HepG2 (cell line): ENCODE measurements around the gene LMBRD2. TPM values are rescaled to one million over a fixed set of nuclear protein-coding genes. Genes with fewer than 3 reads are reported as not detected.

Experiments
- FOXO1 ChIP-seq: sonication (generic); formaldehyde crosslinking; IDR thresholded peaks from 2 replicates; pipeline ENCODE4 v1.4.0; 2020; ENCODE audit warnings: missing genetic modification reagents
- NR3C1 ChIP-seq: sonication (generic); formaldehyde crosslinking; IDR thresholded peaks from 2 replicates; pipeline ENCODE4 v1.4.0; 2020; ENCODE audit warnings: missing genetic modification reagents
- SIN3A ChIP-seq: IDR thresholded peaks from 2 replicates; pipeline ENCODE4 v1.6.1; 2011; ENCODE audit warnings: low read depth, mild to moderate bottlenecking, control low read depth, low read length, borderline replicate concordance
- TGIF2 ChIP-seq: IDR thresholded peaks from 2 replicates; pipeline ENCODE4 v1.6.1; 2016; ENCODE audit warnings: control low read depth, missing compliant biosample characterization
- microRNA counts: library from miRNA; unstranded; fragments of <30 nt; microRNA quantifications from one replicate; lab custom pipeline; 2015
- microRNA-seq: library from miRNA; unstranded; fragments of <30 nt; microRNA quantifications from one replicate; pipeline ENCODE4, GENCODE V29; 2020
- polyA plus RNA-seq, 8 experiments: library from polyadenylated mRNA; depleted of rRNA in 3 of 8; stranded (reverse) in 7 of 8; unstranded in 1 of 8; fragments of >200 nt; fragmentation: Illumina TruSeq in 4 of 8; extraction: Trizol in 4 of 8; gene quantifications; 2 replicates each; pipeline versions ENCODE4 v1.2.1 to v1.2.3, GENCODE V29; 2011 to 2016; ENCODE audit warnings: low read depth in 4 of 8, missing spikeins in 1 of 8, mixed read lengths in 1 of 8; ENCODE audit not compliant: insufficient read depth in 1 of 8
- small RNA-seq, 3 experiments: library from RNA; depleted of rRNA; stranded (forward); fragments of <200 nt; gene quantifications; one replicate each; pipeline ENCODE3, GENCODE V24; 2012; ENCODE audit warnings: low read depth in 2 of 3, low replicate concordance in 1 of 3; ENCODE audit not compliant: insufficient read length in 3 of 3, insufficient read depth in 2 of 3
- total RNA-seq, 5 experiments: library from RNA; depleted of rRNA; stranded (reverse); fragments of >200 nt; fragmentation: Illumina TruSeq; extraction: Trizol; gene quantifications; 2 replicates each; pipeline ENCODE4 v1.2.3, GENCODE V29; 2016; ENCODE audit warnings: low read depth in 1 of 5
- TF ChIP-seq, protein P1 (sequence below): sonication (generic); formaldehyde crosslinking; IDR thresholded peaks from 2 replicates; pipeline ENCODE4 v1.5.1; 2020; ENCODE audit warnings: mild to moderate bottlenecking, missing genetic modification reagents, moderate library complexity

LMBRD2 gene
- total and polyA plus RNA-seq, 2 of the 13 experiments (the other 11 are each of a cell fraction or from before 2014, with no cell fraction given), result 2.0 to 4.7 TPM

DNA sequence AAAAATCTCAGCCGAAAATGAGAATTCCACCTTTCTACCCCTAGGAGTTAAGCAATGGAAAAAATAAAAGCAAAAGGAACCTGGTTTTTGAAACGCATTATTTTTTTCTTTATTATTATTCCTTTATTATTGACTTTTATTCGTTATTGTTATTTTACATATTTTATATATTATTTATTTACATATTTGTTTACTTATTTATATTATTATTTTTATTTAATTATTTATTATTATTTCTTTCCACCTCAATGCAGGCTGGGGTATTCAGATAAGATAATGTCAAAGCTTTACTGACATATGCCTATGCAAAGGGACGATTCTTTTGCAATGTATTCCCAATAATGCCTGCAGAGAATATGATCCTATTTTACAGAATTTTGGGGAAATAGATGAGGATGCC, 101.7 kb downstream of the LMBRD2 start (continued):
- TF ChIP-seq, protein P1, sequence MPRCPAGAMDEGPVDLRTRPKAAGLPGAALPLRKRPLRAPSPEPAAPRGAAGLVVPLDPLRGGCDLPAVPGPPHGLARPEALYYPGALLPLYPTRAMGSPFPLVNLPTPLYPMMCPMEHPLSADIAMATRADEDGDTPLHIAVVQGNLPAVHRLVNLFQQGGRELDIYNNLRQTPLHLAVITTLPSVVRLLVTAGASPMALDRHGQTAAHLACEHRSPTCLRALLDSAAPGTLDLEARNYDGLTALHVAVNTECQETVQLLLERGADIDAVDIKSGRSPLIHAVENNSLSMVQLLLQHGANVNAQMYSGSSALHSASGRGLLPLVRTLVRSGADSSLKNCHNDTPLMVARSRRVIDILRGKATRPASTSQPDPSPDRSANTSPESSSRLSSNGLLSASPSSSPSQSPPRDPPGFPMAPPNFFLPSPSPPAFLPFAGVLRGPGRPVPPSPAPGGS (CRISPR knock-in tag), result no peak
- TF ChIP-seq TGIF2 (CRISPR knock-in tag) (no peak), FOXO1 (CRISPR knock-in tag) (no peak), NR3C1 (no peak), SIN3A (no peak)

MicroRNAs within 50 kb of the gene (microRNA counts, 767-probe panel; counts per million panel counts)
- not detected for microRNA hsa-miR-580 (lab: Ali Mortazavi, UCI)

Small RNA genes lying within 50 kb of the gene (microRNA-seq; reads per million reads assigned to microRNA genes)
- gene MIR580, result 3.7 reads per million, percentile 25 among the genes with 10 or more reads in this experiment

Small RNA genes lying within 50 kb of the gene (small RNA-seq; reads per million reads assigned to genes)
- gene AC016612.1, result 0 reads per million in 3 experiments
- gene MIR580, result 0 to 10.1 (median 6.8) reads per million in 3 experiments
- 0 reads per million in 3 experiments for gene RNU6-1305P

Other genes with a start within 250 kb of the LMBRD2 start
- gene CAPSL, start 213.3 kb downstream of the LMBRD2 start, total RNA-seq (2016; rRNA removed; fragmentation: Illumina TruSeq; extraction: Trizol), result not detected in 2 replicates
- gene CAPSL, start 213.3 kb downstream of the LMBRD2 start, polyA plus RNA-seq (2011; rRNA removed), result not detected in 2 replicates
- not detected in 2 replicates for gene UGT3A1, start 160.5 kb downstream of the LMBRD2 start, total RNA-seq (2016; rRNA removed; fragmentation: Illumina TruSeq; extraction: Trizol)
- not detected in 2 replicates for gene UGT3A1, start 160.5 kb downstream of the LMBRD2 start, polyA plus RNA-seq (2011; rRNA removed)
- gene UGT3A2, start 85.0 kb downstream of the LMBRD2 start, total RNA-seq (2016; rRNA removed; fragmentation: Illumina TruSeq; extraction: Trizol), result not detected in 2 replicates
- gene UGT3A2, start 85.0 kb downstream of the LMBRD2 start, polyA plus RNA-seq (2011; rRNA removed), result not detected in 2 replicates
- gene SKP2, start 224 bp upstream of the LMBRD2 start, total RNA-seq (2016; rRNA removed; fragmentation: Illumina TruSeq; extraction: Trizol), result 84.1 and 121 TPM in 2 replicates
- gene SKP2, start 224 bp upstream of the LMBRD2 start, polyA plus RNA-seq (2011; rRNA removed), result 24.7 and 29.6 TPM in 2 replicates
- 71.4 and 94.9 TPM in 2 replicates for gene NADK2, start 90.0 kb upstream of the LMBRD2 start, total RNA-seq (2016; rRNA removed; fragmentation: Illumina TruSeq; extraction: Trizol)
- 13.9 and 14.6 TPM in 2 replicates for gene NADK2, start 90.0 kb upstream of the LMBRD2 start, polyA plus RNA-seq (2011; rRNA removed)
- gene RANBP3L, start 150.0 kb upstream of the LMBRD2 start, total RNA-seq (2016; rRNA removed; fragmentation: Illumina TruSeq; extraction: Trizol), result 0.09 TPM in 1 of 2 replicates, not detected in the other
- not detected in 2 replicates for gene RANBP3L, start 150.0 kb upstream of the LMBRD2 start, polyA plus RNA-seq (2011; rRNA removed)